A673 (cell line): ENCODE results near the gene DDAH1. TPM values are rescaled to one million over a fixed set of nuclear protein-coding genes. Genes with fewer than 3 reads are reported as not detected.
A peak's percentile ranks its signal among the peaks of the same experiment; 100 is the strongest.

Experiments used
- BruUV-seq: library from RNA; stranded (reverse); fragments of 400-500 nt; replicated peaks from 2 replicates; lab custom pipeline; 2021; lab: Mats Ljungman, UMichigan
- CTCF ChIA-PET: fragments of 300-600 bp; sonication (Branson Sonifier 250); formaldehyde crosslinking; loops from one replicate; lab custom pipeline; 2022; ENCODE audit warnings: antibody characterized with exemption; lab: Charles Lee
- POLR2A ChIA-PET: fragments of 300-600 bp; sonication (Branson Sonifier 250); formaldehyde crosslinking; loops from one replicate; lab custom pipeline; 2022; ENCODE audit warnings: antibody characterized with exemption; ENCODE audit not compliant: low non-redundant PET; lab: Charles Lee
- DNase-seq: peaks from one replicate; pipeline ENCODE4 v3.0.0-alpha.2; 2015; ENCODE audit warnings: low spot score
- H3K27ac ChIP-seq: fragments of 200-600 bp; sonication (generic); 2 replicates; pipeline ENCODE4 v1.5.1; 2016; ENCODE audit warnings: mixed run types, low read depth, mild to moderate bottlenecking, mixed read lengths, antibody characterized with exemption, low read length; ENCODE audit not compliant: poor library complexity, severe bottlenecking
- H3K27me3 ChIP-seq: fragments of 200-600 bp; sonication (generic); replicated peaks from 2 replicates; pipeline ENCODE4 v1.6.1; 2017; ENCODE audit warnings: mixed run types, low read depth, mild to moderate bottlenecking, mixed read lengths, antibody characterized with exemption, low read length; ENCODE audit not compliant: insufficient read depth, poor library complexity
- H3K36me3 ChIP-seq: fragments of 200-600 bp; sonication (generic); 2 replicates; pipeline ENCODE4 v1.6.1; 2016; ENCODE audit warnings: mixed run types, mild to moderate bottlenecking, mixed read lengths, antibody characterized with exemption, low read length; ENCODE audit not compliant: insufficient read depth, poor library complexity, severe bottlenecking
- H3K4me1 ChIP-seq: fragments of 200-600 bp; sonication (generic); 2 replicates; pipeline ENCODE4 v1.6.1; 2017; ENCODE audit warnings: mixed run types, mild to moderate bottlenecking, mixed read lengths, antibody characterized with exemption, low read length; ENCODE audit not compliant: insufficient read depth, poor library complexity, severe bottlenecking
- H3K4me3 ChIP-seq: fragments of 200-600 bp; sonication (generic); 2 replicates; pipeline ENCODE4 v1.5.1; 2016; ENCODE audit warnings: low read depth, mixed run types, mild to moderate bottlenecking, mixed read lengths, low read length; ENCODE audit not compliant: poor library complexity, severe bottlenecking
- H3K9me3 ChIP-seq: fragments of 200-600 bp; sonication (generic); 2 replicates; pipeline ENCODE4 v1.6.1; 2016; ENCODE audit warnings: mixed run types, low read depth, mild to moderate bottlenecking, mixed read lengths, antibody characterized with exemption, low read length; ENCODE audit not compliant: poor library complexity, severe bottlenecking
- EZH2 ChIP-seq: fragments of 200-600 bp; sonication (generic); IDR thresholded peaks from 2 replicates; pipeline ENCODE4 v1.6.1; 2017; ENCODE audit warnings: borderline replicate concordance, low read depth, mild to moderate bottlenecking, mixed read lengths, antibody characterized with exemption, low read length; ENCODE audit not compliant: poor library complexity, severe bottlenecking
- intact Hi-C: fragments of 100-400 bp; cut with micrococcal nuclease; formaldehyde crosslinking; loops from one replicate; pipeline ENCODE4 v1.10.0; 2022; ENCODE audit not compliant: unreplicated experiment
- total RNA-seq: library from RNA; stranded (reverse); gene quantifications from 2 replicates; pipeline ENCODE4 v1.2.3, GENCODE V29; 2021
- TF ChIP-seq, protein P1 (sequence below): fragments of 300-800, 200-600 bp; sonication (generic); conservative IDR thresholded peaks from 2 replicates; pipeline ENCODE4 v1.5.1; 2017; ENCODE audit warnings: low read depth, mild to moderate bottlenecking, antibody characterized with exemption, low read length, moderate library complexity, mixed read lengths

The DDAH1 gene
- total RNA-seq, 1 experiment from 2014 or later: 32.5 TPM

DNA sequence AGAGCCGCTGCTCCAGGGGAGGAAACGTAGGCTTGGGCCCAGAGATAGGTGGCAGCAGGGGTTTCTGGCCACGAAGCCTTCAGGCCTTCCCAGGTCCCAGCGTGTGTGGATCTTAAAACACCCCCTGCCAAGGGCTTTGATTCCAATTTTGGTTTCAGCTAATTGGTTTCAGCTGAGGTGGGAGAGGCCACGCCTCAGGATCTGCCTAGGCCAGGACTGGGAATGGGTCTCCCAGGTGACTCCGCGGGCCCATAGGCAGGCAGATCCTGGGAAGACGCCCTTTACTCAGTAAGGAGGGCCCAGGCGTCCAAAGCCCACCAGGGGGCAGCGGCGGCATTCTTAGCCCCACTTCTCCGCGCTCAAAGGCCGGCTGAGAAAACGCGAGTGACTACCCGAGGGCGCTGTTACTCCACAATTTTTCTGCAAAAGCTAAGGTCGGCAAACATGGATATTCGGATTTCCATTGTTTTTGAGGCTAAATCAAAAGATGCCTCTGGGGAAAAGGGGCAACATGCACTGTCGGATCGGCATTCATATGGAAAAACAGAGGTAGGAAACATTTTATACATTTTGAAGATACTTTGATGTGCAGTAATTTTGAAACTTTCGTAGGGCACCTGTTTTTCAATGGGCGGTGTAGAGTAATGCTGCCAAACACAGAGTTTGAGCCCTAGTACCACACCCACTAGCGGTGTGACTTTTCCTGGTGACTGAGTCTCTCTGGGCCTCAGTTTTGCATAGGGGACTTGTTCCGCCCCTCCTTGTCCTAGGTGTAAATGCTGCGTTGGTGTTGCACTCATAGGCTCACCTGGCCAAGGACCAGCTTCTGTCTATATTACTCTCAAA, 156.7 kb downstream of the DDAH1 start:
- H3K9me3 ChIP-seq: no peaks in the 10 kb centered on the region
- POLR2A ChIA-PET: no interaction called here
- no TSS peak for BruUV-seq
- no peak overlapping the region for H3K4me3 ChIP-seq
- TF ChIP-seq EZH2: no peak
- TF ChIP-seq, protein P1, sequence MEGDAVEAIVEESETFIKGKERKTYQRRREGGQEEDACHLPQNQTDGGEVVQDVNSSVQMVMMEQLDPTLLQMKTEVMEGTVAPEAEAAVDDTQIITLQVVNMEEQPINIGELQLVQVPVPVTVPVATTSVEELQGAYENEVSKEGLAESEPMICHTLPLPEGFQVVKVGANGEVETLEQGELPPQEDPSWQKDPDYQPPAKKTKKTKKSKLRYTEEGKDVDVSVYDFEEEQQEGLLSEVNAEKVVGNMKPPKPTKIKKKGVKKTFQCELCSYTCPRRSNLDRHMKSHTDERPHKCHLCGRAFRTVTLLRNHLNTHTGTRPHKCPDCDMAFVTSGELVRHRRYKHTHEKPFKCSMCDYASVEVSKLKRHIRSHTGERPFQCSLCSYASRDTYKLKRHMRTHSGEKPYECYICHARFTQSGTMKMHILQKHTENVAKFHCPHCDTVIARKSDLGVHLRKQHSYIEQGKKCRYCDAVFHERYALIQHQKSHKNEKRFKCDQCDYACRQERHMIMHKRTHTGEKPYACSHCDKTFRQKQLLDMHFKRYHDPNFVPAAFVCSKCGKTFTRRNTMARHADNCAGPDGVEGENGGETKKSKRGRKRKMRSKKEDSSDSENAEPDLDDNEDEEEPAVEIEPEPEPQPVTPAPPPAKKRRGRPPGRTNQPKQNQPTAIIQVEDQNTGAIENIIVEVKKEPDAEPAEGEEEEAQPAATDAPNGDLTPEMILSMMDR: peak; percentile 100
- CTCF ChIA-PET: interaction anchor here (0.6 to 1.9 kb wide), 8 partner anchors 10 to 385 kb away, joined by 3 to 17 read pairs (median 5); no protein-coding TSS in a partner anchor
- H3K36me3 ChIP-seq: no peaks in the 10 kb centered on the region
- H3K27me3 ChIP-seq: no peaks in the 10 kb centered on the region
- intact Hi-C loops: loop anchor here (1.0 to 2.0 kb wide), 6 partner anchors 90 to 711 kb away; no protein-coding TSS in a partner anchor
- no peak overlapping the region for H3K27ac ChIP-seq
- peaks cover 18% of the 10 kb centered on the region for H3K4me1 ChIP-seq
- DNase-seq: peak; percentile 94

DNA sequence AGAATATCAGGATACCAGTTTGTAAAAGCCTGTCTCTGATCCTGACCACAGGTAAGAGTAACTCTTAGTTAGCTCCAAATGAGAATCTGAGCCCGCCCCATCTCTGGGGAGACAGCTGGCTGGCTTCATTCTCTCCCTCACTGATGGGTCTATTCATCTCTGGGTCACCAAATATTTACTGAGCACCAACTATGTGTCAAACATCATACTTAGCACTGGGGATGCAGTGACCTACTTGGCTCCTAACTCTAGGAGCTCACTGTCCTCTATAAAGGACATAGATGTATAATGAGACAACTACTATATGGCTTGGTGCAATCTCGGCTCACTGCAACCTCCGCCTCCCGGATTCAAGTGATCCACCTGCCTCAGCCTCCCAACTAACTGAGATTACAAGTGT, 158.7 kb downstream of the DDAH1 start:
- ChIA-PET POLR2A (no interaction called here), CTCF (no interaction called here)
- no peak overlapping the region for H3K27ac ChIP-seq
- intact Hi-C loops: no loop called here
- no peak overlapping the region for H3K4me3 ChIP-seq
- DNase-seq: no peak
- H3K36me3 ChIP-seq: no peaks in the 10 kb centered on the region
- no peaks in the 10 kb centered on the region for H3K9me3 ChIP-seq
- H3K4me1 ChIP-seq: peaks cover 8% of the 10 kb centered on the region
- no peaks in the 10 kb centered on the region for H3K27me3 ChIP-seq
- TF ChIP-seq, protein P1: no peak
- no peak for TF ChIP-seq EZH2
- no TSS peak for BruUV-seq

DNA sequence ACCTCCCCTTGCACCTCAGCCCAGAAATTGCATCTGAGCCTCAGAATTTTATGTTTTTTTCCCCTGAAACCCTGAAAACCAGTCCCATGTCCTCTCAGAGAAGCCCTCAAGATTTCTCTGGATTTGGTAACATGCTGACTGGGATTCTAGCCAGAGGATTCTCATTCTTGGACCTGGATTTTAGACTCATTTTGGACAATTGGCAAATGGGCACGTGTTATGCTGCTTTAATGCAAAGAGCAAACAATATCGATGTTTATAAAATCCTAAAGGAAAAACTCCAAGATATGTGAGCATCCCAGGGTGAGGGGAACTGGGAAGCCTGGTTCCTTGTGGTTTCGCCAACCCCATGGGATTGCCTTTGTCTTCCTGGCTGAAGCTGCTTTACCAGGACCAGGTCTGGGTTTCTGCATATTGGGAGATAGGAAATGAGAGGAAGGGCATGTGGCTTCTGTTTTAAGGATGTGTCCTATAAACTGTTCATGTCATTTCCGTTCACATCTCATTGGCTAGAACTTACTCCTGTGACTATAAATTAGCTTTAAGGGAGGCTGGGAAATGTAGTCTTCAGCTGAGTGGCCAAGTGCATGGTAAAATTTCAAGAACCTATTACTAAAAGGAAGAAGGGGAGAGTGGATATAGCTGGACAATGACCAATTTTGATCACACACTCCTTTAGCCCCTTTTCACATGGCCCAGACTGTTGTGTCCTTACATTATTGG, 161.4 kb downstream of the DDAH1 start:
- Histone ChIP-seq H3K4me3 (no peak overlapping the region), H3K27ac (no peak overlapping the region), H3K9me3 (no peaks in the 10 kb centered on the region), H3K4me1 (peaks cover 7% of the 10 kb centered on the region), H3K36me3 (no peaks in the 10 kb centered on the region), H3K27me3 (no peaks in the 10 kb centered on the region)
- TF ChIP-seq, protein P1: no peak
- no peak for TF ChIP-seq EZH2
- intact Hi-C loops: no loop called here
- BruUV-seq: no TSS peak
- POLR2A ChIA-PET: no interaction called here
- CTCF ChIA-PET: interaction anchor here (0.6 kb wide), 1 partner anchor 9 kb away, joined by 6 read pairs; no protein-coding TSS in a partner anchor
- peak; percentile 26 for DNase-seq
